WERI-Rb-1 (cell line): ENCODE measurements around the gene MEFV.

Experiments
- DNase-seq: peaks from one replicate; pipeline ENCODE4 v3.0.0-alpha.2; 2020
- H3K27ac ChIP-seq: fragments of 250-450 bp; sonication (Bioruptor Pico); 2 replicates; pipeline ENCODE4 v1.5.1; 2020; ENCODE audit warnings: mild to moderate bottlenecking, moderate library complexity
- H3K27me3 ChIP-seq: fragments of 250-450 bp; sonication (Bioruptor Pico); 2 replicates; pipeline ENCODE4 v1.5.1; 2021; ENCODE audit warnings: mild to moderate bottlenecking, low read depth, moderate library complexity; ENCODE audit not compliant: insufficient read depth, severe bottlenecking
- H3K36me3 ChIP-seq: fragments of 250-450 bp; sonication (Bioruptor Pico); 2 replicates; pipeline ENCODE4 v1.5.1; 2020; ENCODE audit warnings: mild to moderate bottlenecking, moderate library complexity
- H3K4me3 ChIP-seq: 2 replicates; pipeline ENCODE4 v1.5.1; 2011; ENCODE audit warnings: low read depth, mild to moderate bottlenecking, control low read depth, low read length
- H3K9me3 ChIP-seq: fragments of 250-450 bp; sonication (Bioruptor Pico); 2 replicates; pipeline ENCODE4 v1.5.1; 2021; ENCODE audit warnings: mild to moderate bottlenecking, moderate library complexity; ENCODE audit not compliant: severe bottlenecking
- TF ChIP-seq, protein P1 (sequence below): IDR thresholded peaks from 2 replicates; pipeline ENCODE4 v1.5.1; 2011; ENCODE audit warnings: low read depth, mild to moderate bottlenecking, control low read depth, inconsistent platforms, low read length

The MEFV gene

DNA sequence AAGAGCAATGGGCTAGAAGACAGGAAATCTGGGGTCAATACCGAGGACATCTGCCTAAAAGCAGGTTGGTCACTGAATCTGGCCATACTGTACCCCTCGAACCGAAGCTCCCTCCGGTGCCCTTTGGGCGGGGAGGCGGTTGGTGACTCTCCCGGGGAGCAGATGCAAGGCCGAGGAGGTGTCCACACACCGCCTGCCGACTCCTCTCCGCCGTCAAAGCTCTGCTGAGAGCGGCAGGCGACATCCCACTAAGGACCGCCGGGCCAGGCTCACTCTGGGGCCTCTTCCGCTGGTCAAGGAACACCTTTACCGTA lies 21.9 kb downstream of the MEFV start:
- Histone ChIP-seq H3K9me3 (peaks cover 4% of the 10 kb centered on the region), H3K27me3 (no peaks in the 10 kb centered on the region), H3K27ac (peak overlapping the region; percentile 97), H3K4me3 (peak overlapping the region; percentile 97), H3K36me3 (peaks cover 40% of the 10 kb centered on the region)
- TF ChIP-seq, protein P1, sequence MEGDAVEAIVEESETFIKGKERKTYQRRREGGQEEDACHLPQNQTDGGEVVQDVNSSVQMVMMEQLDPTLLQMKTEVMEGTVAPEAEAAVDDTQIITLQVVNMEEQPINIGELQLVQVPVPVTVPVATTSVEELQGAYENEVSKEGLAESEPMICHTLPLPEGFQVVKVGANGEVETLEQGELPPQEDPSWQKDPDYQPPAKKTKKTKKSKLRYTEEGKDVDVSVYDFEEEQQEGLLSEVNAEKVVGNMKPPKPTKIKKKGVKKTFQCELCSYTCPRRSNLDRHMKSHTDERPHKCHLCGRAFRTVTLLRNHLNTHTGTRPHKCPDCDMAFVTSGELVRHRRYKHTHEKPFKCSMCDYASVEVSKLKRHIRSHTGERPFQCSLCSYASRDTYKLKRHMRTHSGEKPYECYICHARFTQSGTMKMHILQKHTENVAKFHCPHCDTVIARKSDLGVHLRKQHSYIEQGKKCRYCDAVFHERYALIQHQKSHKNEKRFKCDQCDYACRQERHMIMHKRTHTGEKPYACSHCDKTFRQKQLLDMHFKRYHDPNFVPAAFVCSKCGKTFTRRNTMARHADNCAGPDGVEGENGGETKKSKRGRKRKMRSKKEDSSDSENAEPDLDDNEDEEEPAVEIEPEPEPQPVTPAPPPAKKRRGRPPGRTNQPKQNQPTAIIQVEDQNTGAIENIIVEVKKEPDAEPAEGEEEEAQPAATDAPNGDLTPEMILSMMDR, result no peak
- no peak for DNase-seq

DNA sequence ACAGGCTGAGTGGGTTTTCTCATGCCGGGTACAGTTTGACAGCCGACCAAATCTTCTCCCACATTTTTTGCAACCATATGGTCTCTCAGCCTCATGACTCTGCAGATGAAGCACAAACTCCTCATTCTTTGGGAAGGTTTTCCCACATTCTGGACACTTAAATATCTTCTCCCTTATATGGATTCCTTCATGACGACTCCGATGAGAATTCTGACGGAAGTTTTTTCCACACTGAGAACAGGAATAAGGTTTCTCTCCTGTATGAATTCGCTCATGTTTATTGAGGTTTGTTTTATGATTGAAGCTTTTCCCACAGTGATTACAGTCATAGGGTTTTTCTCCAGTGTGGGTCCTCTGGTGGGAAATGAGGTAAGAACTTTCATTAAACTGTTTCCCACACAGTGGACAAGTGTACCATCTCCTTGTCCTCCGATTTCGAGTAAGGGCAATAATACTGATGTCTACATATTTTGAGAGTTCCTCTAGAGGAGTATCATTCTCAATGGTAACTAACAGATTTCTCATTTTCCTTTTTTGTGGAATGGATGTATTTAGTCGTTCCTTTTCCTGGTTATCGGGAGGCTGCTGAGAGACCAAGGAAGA lies 32.4 kb downstream of the MEFV start:
- DNase-seq, result no peak
- Histone ChIP-seq H3K27ac (no peak overlapping the region), H3K4me3 (no peak overlapping the region), H3K27me3 (no peaks in the 10 kb centered on the region), H3K9me3 (peaks cover 28% of the 10 kb centered on the region), H3K36me3 (peaks cover 69% of the 10 kb centered on the region)
- TF ChIP-seq, protein P1, result no peak

DNA sequence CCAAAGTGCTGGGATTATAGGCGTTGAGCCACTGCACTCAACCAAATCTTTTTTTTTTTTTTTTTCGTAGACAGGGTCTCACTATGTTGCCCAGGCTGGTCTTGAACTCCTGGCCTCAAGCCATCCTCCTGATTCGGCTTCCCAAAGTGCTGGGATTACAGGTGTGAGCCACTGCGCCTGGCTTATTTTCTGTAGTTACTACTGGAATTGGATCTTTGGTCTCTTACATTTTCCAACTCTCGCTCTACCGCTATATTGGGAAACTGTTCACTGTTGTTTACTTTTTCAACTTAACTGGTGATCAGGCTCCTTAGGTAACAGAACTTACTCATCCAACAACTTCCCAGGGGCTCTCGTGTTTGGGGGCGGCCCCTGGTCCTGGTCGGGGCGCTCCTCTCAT lies 35.6 kb downstream of the MEFV start:
- TF ChIP-seq, protein P1, result no peak
- Histone ChIP-seq H3K4me3 (no peak overlapping the region), H3K27ac (no peak overlapping the region), H3K36me3 (peaks cover 38% of the 10 kb centered on the region), H3K27me3 (peaks cover 10% of the 10 kb centered on the region), H3K9me3 (peaks cover 25% of the 10 kb centered on the region)
- no peak for DNase-seq

DNA sequence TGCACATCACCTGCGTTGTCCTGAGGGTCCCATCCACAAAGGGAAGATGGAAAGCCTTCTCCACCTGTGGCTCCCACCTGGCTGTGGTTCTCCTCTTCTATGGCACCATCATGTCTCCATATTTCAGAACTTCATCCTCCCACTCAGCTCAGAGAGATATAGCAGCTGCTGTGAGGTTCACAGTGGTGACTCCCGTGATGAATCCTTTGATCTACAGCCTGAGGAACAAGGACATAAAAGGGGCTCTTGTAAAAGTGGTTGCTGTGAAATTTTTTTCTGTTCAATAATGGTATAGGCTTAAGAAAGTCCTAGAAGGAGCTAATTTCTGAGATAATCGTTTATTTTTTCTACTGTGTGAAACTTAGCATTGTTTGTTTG lies 40.2 kb downstream of the MEFV start:
- no peaks in the 10 kb centered on the region for H3K9me3 ChIP-seq
- H3K27ac ChIP-seq, result no peak overlapping the region
- no peak overlapping the region for H3K4me3 ChIP-seq
- H3K27me3 ChIP-seq, result peaks cover 31% of the 10 kb centered on the region
- TF ChIP-seq, protein P1, result no peak
- DNase-seq, result no peak
- H3K36me3 ChIP-seq, result no peaks in the 10 kb centered on the region

DNA sequence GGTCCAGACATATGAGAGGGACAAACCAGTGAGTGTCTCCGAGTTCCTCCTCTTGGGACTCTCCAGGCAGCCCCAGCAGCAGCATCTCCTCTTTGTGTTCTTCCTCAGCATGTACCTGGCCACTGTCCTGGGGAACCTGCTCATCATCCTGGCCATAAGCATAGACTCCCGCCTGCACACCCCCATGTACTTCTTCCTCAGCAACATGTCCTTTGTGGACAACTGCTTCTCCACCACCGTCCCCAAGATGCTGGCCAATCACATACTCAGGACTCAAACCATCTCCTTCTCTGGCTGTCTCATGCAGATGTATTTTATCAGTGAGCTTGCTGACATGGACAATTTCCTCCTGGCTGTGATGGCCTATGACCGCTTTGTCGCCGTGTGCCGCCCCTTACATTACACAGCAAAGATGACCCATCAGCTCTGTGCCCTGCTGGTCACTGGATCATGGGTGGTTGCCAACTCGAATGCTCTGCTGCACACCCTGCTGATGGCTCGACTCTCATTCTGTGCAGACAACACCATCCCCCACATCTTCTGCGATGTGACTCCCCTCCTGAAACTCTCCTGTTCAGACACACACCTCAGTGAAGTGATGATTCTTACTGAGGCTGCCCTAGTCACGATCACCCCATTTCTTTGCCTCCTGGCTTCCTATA lies 40.7 kb downstream of the MEFV start:
- Histone ChIP-seq H3K27me3 (peaks cover 31% of the 10 kb centered on the region), H3K4me3 (no peak overlapping the region), H3K36me3 (no peaks in the 10 kb centered on the region), H3K9me3 (peaks cover 1% of the 10 kb centered on the region), H3K27ac (no peak overlapping the region)
- TF ChIP-seq, protein P1, result no peak
- no peak for DNase-seq
